A549 (cell line): ENCODE measurements around the gene PBRM1.

Experiments used
- CEBPB ChIP-seq, 2 experiments: fragments of >200 bp in 1 of 2; sonication (Bioruptor Twin) in 1 of 2; formaldehyde crosslinking in 1 of 2; IDR thresholded peaks; 2 replicates each; pipeline ENCODE4 v1.6.1; 2012 to 2016
- CHD2 ChIP-seq: fragments of 150-350 bp; IDR thresholded peaks from 2 replicates; pipeline ENCODE4 v1.6.1; 2014; ENCODE audit warnings: low read length; ENCODE audit not compliant: partially characterized antibody
- CTCF ChIP-seq: fragments of >200 bp; sonication (Bioruptor Twin); formaldehyde crosslinking; IDR thresholded peaks from 3 replicates; pipeline ENCODE4 v1.5.1; 2016
- FOXS1 ChIP-seq: fragments of 250-450 bp; sonication (Bioruptor Pico); IDR thresholded peaks from 2 replicates; pipeline ENCODE4 v1.5.0; 2020; ENCODE audit warnings: mild to moderate bottlenecking, moderate library complexity

DNA sequence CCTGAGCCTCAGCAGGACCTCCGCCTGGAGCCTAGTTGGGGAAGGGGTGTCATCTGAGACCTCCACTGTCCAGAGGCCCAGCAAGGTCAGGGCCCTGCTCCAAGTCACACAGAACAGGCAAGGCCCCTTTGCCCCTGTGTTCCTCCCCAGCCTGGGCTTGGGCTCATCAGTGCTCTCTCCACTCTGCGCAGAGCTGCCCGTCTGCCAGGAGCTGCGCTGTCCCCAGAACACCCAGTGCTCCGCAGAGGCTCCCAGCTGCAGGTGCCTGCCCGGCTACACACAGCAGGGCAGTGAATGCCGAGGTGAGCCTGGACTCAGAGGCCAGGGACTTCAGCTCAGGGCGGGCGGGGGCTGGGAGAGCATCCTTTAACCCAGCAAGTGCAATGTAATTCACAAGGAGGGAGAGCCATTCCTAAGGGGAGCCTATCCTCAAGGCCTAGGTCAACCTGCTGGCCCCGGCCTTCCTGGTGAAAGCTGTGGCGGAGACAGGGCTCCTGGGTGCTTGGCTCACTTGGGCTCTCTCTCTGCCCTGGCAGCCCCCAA is 182.8 kb downstream of the PBRM1 start:
- TF ChIP-seq CEBPB (IDR thresholded peaks at IDR 0.05), result no peak
- no peak for TF ChIP-seq CTCF
- TF ChIP-seq CHD2, result no peak
- no peak for TF ChIP-seq FOXS1 (CRISPR knock-in tag)
